ENCODE data around the gene COL27A1.

DNA sequence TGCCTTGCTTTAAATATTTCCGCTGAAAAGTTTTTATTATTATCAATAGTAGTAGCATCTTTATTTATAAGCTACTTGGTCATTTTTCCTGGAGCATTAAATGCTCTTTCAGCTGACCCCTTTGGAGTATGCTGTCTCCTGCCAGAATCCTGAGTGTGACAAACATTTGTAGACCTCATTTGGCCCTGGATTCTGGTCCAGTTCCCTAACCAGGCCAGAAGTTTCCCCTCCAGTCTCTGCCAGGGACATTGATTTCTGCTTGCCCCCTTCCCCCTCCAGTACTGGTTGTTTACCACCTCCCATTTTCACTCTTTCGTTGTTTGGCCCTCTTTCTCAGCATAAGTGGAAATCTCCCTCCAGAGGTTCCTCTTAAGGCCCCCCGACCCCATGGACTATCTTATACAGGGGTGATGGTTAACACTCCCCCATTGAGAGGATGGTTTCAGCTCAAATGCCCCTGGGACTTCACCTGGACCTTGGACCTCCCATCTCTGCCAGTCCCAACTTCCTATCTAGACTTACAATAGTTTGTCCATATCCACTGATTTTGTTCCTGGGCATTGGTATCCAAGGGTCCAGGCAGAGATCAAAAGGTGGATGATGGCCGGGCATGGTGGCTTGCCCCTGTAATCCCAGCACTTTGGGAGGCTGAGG is 24.6 kb upstream of the COL27A1 start:
- TF ChIP-seq CTCF (conservative IDR thresholded peaks at IDR 0.05; ENCODE audit: low read length), result no peak
- no peak for TF ChIP-seq EZH2phosphoT487 (IDR thresholded peaks at IDR 0.05; ENCODE audit: borderline replicate concordance, low read depth, low read length)
